ENCODE measurements around the gene MMP15. TPM values are rescaled to one million over a fixed set of nuclear protein-coding genes. Genes with fewer than 3 reads are reported as not detected.

MMP15 gene
- polyA plus RNA-seq, 1 experiment = 0.60 TPM

DNA sequence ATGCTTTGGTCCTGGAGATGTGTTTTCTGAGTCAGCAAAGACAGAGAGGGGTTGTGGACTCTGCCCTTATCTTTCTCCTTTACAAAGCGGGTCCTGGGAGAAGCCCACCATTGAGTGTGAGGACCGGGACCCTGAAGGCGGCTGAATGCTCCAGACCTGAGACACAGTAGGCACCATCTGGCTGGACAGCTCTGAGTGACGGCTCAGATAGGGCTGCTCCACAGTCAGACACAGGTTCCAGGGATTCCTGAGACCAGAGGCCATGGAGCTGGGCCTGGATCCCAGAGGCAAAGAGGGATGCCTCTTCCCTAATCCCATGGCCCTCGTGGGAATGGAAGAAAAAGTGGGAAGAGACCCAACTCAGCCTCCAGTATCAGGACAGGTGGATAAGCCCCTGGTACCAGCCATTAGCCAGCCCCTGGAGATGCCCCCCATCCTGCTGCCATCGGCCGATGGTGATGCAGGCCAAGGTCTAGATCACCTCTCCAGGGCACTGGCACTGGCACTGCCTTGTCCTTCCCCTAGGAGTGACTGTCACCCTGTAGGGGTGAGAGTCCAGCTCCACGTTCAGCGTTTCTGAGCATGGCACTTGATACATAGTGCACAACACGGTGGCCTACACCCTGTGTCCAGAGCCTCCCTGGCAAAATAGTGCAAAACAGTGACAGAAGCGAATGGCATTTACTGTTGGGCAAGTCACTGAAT lies 4.7 kb downstream of the MMP15 start:
- POLR2A ChIA-PET = no interaction called here
- DNase-seq (ENCODE audit: low read depth, low spot score) = no peak
- Histone ChIP-seq H3K4me3 (ENCODE audit: low read depth, low read length) (no peak overlapping the region), H3K9me3 (ENCODE audit: control insufficient read depth, insufficient read depth, low read length) (no peaks in the 10 kb centered on the region; the same call in 1 of the 2 replicates), H3K27me3 (ENCODE audit: control insufficient read depth, insufficient read depth, low read length) (peaks cover 40% of the 10 kb centered on the region), H3K27ac (ENCODE audit: low read depth, low read length) (no peak overlapping the region)
- TF ChIP-seq, protein P1, sequence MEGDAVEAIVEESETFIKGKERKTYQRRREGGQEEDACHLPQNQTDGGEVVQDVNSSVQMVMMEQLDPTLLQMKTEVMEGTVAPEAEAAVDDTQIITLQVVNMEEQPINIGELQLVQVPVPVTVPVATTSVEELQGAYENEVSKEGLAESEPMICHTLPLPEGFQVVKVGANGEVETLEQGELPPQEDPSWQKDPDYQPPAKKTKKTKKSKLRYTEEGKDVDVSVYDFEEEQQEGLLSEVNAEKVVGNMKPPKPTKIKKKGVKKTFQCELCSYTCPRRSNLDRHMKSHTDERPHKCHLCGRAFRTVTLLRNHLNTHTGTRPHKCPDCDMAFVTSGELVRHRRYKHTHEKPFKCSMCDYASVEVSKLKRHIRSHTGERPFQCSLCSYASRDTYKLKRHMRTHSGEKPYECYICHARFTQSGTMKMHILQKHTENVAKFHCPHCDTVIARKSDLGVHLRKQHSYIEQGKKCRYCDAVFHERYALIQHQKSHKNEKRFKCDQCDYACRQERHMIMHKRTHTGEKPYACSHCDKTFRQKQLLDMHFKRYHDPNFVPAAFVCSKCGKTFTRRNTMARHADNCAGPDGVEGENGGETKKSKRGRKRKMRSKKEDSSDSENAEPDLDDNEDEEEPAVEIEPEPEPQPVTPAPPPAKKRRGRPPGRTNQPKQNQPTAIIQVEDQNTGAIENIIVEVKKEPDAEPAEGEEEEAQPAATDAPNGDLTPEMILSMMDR (IDR thresholded peaks at IDR 0.05; ENCODE audit: low read depth, low read length) = no peak
- CTCF ChIA-PET = no interaction called here

DNA sequence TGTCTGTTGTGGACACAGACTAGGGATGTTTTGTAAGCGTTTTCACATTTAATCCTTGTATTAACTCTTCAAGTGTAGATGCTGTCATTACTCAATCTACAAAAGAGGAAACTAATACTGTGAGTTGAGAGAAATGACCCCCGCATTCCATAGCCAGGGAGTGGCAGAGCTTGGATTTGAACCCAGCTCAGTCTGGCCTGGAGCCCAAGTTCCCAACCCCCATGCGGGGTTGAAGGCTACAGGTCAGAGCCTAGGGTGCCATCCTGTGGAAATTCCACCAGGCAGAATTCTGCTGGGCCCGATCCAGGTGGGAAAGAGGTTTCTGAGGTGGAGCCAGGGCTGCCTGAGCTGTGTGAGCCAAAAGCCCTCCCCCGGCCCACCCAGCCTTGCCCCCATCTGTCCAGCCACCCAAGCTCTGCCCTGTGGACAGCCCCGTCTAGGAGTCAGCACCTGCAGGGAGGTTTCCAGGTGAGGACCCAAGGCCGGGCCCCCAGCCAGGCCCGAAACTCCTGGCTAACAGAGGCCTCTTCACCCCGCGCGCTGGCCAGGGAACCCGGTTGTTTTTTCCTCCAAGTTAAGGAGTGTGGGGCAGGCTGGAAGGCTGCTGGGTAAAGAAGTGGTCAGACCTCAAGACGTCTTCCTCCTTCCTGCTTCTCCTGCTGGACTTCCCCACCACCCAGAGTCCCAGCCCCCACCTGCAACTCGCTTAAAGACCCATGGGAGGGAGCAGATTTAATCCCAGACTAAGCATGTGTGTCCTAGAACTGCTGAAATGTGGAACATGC lies 5.7 kb downstream of the MMP15 start:
- TF ChIP-seq, protein P1 (IDR thresholded peaks at IDR 0.05; ENCODE audit: low read depth, low read length) = no peak
- Histone ChIP-seq H3K9me3 (ENCODE audit: control insufficient read depth, insufficient read depth, low read length) (no peaks in the 10 kb centered on the region; the same call in 1 of the 2 replicates), H3K27ac (ENCODE audit: low read depth, low read length) (no peak overlapping the region), H3K27me3 (ENCODE audit: control insufficient read depth, insufficient read depth, low read length) (peaks cover 41% of the 10 kb centered on the region), H3K4me3 (ENCODE audit: low read depth, low read length) (no peak overlapping the region)
- no peak for DNase-seq (ENCODE audit: low read depth, low spot score)
- CTCF ChIA-PET = no interaction called here
- POLR2A ChIA-PET = no interaction called here

DNA sequence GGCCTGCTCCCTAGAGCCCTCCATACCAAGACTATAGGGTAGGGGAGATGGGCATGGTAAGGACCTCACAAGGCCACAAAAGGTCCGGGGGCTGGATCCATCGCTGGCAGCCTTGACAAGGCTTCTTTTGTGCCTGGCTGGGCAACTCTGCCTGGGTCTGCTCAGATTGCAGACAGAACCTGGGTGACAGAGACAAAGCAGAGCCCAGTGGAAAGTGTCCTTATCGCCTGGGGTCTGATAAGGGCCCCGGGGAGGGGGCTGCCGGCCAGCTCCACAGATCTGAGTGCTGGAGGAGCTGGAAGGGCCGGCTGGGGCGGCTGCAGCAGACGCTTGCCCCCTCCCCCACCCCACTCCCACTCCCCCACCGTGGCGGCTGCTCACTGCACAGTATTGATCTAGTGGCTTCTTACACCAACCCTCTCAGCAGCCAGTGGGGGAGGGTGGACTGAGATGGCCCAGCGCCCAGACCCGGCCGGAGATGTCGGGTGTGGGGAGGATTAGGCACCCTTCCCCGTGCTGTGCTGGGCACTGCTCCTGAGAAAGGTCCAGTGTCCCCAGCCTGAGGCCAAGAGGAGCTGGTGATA lies 7.2 kb downstream of the MMP15 start:
- POLR2A ChIA-PET = no interaction called here
- Histone ChIP-seq H3K27ac (ENCODE audit: low read depth, low read length) (no peak overlapping the region), H3K27me3 (ENCODE audit: control insufficient read depth, insufficient read depth, low read length) (peaks cover 28% of the 10 kb centered on the region), H3K4me3 (ENCODE audit: low read depth, low read length) (no peak overlapping the region), H3K9me3 (ENCODE audit: control insufficient read depth, insufficient read depth, low read length) (no peaks in the 10 kb centered on the region; the same call in 1 of the 2 replicates)
- CTCF ChIA-PET = interaction anchor here (1.1 to 1.3 kb wide), 2 partner anchors 11 to 89 kb away, joined by 4 read pairs; no protein-coding TSS in a partner anchor
- TF ChIP-seq, protein P1 (IDR thresholded peaks at IDR 0.05; ENCODE audit: low read depth, low read length) = no peak
- no peak for DNase-seq (ENCODE audit: low read depth, low spot score)

DNA sequence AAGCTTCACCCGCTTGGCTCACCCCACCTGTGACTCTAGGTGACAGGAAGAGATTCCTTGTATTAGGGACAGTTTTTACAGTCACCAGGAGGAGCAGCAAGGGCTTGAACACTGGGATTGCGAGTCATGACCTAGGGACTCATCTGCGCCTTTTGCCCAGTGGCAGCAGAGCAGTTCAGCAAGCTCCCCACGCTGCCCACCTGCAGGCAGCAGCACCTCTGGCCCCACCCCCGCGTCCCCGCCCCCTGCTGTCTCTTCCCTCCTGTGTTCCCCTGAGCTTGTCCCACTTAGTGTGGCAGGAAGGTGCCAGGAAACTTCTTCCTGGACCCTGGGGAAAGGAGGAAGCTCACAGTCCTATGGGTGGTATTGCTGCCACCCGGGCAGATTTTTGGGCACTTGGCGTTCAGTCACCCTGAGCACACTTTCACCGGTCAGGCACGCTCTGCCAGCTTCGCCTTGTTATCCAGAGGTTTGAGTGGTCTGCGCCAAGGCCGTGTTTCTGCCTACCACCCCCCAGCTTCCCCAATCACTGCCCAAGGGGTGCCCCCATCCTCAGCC lies 8.7 kb downstream of the MMP15 start:
- Histone ChIP-seq H3K9me3 (ENCODE audit: control insufficient read depth, insufficient read depth, low read length) (no peaks in the 10 kb centered on the region; the same call in 1 of the 2 replicates), H3K27me3 (ENCODE audit: control insufficient read depth, insufficient read depth, low read length) (peaks cover 17% of the 10 kb centered on the region), H3K4me3 (ENCODE audit: low read depth, low read length) (no peak overlapping the region), H3K27ac (ENCODE audit: low read depth, low read length) (no peak overlapping the region)
- CTCF ChIA-PET = interaction anchor here (0.5 kb wide), 1 partner anchor 317 kb away, joined by 4 read pairs; no protein-coding TSS in a partner anchor
- POLR2A ChIA-PET = no interaction called here
- DNase-seq (ENCODE audit: low read depth, low spot score) = no peak
- TF ChIP-seq, protein P1 (IDR thresholded peaks at IDR 0.05; ENCODE audit: low read depth, low read length) = no peak
